Glomerular visceral epithelial cell (primary cell): ENCODE measurements around the gene SEC22A.

Source experiments
- DNase-seq: peaks from one replicate; pipeline ENCODE4 v3.0.0-alpha.2; 2016; ENCODE audit errors: extremely low spot score

Gene SEC22A

DNA sequence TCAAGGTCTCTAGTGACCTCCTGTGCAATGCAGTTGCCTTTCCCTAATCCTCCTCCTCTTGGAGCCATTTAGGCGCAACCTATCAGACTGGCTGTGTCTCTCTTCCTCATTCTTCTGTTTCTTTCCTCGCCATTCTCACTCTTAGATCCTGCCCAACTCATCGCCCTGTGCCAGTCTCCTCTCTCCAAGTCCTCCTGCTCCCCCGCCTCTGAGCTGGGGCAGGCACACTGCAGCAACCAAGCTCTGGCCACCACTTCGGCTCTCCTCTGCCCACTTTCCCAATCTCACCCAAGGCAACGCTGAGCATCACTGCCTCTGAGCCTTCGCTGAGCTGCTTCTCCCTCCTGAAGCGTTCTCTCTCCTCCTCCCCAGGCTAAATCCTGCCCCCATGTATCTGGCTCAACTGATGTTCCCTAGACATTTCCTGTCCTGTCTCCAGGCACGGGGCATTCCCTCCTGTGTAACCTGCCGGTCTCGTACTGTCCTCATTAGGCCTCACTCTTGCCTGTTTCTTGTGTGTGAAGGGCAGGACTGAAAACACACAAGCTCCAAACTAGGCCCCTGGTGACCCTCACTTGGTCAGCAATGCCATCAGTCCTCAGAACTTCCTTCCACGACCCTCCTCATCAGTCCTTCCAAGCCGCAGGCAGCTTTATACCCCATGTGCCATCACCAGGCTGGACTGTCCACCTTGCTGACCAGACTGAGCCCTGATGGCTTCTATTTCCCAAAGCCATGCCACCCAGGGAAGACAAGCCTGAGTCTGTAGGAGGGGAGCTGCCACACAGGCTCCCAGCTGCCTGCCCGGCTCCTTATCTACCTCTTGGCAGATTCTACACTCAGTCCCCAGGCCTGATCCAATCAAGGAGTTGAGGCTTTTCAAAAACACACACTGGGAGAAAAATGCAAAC is 85.6 kb downstream of the SEC22A start:
- DNase-seq = no peak

DNA sequence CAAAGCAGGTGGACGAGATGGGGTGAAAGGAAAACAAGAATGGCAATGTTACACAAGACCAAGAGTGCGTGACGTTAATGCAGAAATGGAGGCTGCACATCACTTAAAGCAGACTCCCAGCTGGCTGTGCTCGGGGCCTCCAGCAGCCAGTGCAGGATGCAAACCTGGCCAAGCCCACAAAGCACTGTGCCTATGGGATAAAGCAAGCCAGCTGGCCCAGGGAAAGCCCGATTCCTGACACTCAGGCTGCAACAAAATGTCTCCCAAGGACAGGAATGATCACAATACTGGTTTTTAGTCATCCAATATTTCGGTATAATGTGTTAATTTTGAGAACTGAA is 86.2 kb downstream of the SEC22A start:
- DNase-seq = no peak

DNA sequence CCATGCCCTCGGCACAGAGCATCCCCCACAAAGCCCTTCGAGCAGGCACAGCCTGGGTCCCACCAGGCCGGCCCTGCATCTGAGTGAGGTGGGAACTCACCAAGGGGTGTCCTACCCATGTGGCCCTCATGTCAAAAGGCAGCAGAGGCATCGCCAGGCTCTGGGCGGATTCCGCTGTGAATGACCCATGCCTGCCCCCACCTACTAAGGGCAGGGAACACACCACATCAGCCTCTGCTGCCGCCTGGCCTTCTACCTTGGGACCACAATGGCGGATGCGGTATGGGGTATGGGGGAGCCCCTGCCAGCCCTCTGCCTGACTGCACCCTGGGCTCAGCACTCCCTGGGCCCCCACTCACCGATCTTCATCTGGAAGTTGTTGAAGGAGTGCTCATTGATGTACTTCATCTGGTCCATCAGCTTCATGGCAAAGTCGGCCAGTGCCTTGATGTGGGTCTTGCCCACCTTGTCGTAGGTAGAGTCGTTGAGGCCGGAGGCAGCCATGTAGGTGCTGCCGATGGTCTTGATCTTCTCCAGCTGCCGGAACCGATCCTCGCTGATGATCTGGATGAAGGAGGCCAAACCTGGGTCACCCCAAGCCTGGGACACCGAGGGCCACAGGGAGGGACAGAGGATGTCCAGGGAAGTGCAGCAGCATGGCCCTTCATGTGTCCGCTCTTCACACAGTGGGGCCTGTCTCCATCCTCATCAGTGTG is 87.8 kb downstream of the SEC22A start:
- DNase-seq = no peak

DNA sequence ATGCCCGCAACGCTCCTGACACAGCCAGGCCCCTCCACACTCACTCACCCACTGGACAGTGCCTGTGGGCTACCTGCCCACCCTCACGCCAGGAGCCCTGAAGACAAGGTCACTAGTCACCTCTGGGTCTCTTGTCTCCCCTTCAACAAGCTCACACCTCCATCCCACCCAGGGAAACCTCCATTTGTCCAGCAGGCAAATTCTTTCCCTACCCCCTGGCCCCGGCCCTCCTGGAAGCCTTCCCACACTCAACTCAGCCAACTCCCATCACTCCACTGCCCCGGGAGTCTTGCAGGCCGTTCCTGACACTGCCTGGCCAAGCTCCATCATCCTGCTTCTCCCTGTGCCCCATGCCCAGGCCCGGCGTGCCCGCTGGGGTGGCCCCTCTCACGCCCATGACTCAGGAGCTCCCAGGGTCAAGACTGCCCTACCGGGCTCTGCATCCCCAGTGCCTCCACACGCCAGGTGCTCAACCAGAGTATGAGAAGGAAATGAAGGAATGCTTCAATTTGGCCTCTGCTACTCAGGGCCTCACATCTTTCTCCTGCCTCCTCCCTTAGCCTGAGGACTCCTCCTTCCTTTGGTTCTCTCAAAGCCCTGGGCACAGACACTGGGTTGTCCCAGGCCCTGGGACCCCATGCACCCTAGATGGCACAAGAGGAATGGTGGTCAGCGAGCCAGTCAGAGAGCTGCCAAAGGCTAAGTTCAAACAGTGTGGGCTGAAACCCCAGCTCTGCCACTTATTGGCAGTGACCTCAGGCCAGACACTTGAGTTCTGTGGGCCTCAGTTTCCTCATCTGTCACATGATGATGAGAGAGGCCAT is 88.6 kb downstream of the SEC22A start:
- no peak for DNase-seq

DNA sequence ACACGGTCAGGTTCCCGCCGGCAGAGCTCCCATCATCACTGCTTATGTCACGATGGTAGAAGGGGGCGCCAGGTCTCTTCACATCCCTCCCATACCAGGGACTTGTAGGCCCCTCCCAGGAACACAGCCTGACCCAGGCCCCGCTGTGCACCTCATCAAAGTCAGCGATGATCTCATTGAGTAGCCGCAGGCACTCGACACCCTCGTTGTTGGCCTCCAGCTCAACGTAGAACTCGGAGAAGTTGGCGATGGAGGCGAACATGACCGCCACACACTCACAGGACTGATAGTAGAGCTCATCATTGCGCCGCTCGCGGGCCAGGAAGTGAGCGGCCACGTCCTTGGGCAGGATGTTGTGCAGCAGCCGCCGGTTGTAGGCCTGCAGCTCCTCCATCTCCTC is 89.2 kb downstream of the SEC22A start:
- DNase-seq = no peak

DNA sequence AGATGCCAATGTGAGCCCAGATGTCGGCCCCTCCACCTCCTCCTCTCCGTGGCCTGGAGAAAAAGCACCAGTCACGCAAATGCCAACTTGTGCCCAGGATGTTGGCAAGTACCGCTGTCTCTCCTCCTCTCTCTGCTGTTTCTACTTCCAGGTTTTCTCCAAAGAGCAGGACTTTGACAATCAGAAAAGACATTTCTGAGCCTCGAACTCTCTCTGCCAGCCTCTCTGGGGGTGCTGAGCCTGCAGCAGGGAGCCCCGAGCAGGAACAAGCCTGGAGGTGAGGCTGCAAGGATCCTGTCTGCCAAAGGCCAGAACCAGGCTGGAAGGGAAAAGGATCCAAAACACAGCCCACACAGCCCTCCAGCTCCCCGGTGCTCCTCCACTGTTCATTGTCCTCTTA is 89.7 kb downstream of the SEC22A start:
- DNase-seq = no peak

DNA sequence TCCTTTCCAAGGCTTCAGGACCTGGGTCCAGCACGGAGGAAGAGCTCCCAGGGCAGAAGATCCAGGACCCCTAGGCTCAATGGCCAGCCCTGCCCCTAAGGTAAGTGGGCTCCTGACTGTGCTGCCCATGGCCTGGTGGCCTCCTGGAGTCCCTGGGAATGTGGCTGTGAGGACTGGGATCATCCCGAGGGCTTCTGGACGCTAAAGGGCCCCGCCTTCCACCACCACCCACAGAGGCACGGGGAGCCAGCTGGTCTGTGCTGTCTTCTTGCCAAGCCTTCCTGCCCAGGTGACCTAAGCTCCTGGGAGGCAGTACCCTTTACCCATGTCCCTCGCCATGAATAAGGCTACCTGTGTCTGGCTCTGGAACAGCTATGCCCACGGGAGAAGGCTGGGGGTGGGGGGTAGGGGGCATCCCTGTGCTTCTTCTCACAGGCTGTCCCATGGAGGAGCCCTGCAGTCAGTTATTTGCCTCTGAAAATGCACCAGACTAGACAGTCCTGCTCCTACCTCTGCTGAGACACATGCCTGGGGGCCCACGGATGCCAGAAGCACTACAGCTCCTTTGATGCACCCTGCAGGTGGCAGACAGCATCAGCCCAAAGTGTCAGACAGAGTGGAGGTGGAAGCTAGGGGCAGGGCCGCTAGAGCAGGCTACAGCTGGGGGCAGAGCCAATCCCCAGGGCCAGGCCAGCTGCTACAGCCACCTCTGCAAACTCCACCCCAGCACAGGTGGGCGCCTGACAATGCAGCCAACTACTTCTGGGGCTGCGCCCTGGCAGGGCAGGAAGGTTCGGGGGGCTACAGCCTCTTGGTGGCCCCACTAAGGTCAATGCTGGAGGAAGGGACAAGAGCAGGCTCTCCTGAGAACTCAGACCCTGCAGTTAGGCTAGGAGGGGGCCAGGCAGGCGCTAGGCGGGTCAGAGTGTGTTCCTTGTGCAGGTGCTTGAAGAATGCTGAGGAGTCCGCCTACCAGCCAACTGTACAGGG is 90.9 kb downstream of the SEC22A start:
- DNase-seq = no peak

DNA sequence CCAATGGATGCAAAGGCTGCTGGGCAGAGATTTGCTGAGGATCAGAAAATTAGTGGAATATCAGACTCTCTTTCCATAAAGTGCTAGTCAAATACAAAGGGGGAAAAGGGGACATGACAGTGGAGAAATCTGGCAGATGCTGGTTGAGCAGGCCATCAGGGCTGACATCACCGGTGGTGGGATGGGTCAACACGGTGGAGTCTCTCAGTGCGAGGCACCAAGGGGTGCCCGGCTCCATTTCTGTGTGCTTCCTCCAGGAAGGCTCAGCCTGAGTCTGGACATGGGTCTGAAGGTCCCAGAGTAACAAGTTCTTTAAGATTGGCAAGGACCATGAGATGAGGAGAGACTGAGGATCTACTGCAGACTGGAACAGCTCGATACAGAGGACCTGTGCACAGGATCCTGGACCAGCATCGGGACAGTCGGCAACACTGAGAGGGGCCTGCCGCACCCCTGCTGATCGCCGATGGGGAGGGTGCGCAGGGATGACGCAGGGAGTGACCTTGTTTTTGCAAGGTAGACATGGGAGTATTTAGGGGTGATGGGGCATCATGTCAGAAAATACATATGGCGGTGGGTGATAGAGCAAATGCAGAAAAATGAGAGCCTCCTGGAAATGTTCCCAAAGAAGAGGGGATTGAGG is 92.7 kb downstream of the SEC22A start:
- DNase-seq = no peak

DNA sequence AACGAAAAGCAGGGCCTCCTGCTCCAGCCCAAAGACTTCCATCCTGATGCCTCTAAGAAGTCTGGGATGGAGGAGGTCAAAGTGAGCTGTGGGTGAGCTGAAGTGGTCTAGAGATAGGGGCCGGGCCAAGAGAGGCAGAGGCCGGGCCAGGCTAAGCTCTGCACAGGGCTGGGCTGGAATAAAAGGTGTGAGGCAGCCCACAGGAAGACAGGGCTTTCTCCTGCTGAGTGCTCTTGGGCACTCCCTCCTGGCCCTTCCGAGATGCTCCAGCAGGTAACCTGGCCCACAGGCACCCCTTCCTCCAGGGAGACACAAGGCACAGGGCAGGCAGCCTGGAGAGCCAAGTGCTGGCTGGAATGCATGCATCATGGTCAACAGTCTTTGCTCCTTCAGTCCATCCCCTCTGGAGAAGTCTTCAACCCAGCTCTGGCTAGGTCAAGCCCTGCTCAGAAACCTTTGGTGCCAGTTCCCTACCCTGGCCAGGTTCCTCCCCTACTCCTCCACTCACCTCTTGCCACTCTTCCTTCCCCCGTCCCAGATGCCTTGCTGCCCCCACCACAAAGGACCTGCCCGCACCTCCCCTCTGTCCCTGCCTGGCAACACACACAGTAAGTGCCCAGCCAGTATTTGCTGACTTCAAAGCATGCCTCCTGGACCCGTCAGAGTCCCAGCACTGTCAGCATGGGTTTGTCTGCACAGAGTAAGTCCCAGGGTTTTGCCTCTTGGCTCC is 93.6 kb downstream of the SEC22A start:
- no peak for DNase-seq

DNA sequence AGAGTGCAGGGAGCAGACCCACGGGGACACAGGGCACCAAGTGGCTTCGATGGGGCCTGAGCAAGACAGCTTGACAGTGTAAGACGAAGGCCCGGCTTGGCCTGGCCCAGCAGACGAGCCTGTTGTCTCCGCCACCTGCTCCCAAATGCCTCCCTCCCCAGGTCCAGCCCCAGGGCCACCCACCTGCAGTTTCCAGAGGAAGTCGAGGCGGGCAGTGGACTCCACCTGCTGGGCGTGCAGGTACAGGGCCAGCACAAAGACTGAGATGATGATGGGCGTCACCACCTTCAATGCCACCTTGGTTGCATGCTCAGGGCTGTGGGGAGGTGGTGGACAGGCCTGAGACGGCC is 94.1 kb downstream of the SEC22A start:
- no peak for DNase-seq

DNA sequence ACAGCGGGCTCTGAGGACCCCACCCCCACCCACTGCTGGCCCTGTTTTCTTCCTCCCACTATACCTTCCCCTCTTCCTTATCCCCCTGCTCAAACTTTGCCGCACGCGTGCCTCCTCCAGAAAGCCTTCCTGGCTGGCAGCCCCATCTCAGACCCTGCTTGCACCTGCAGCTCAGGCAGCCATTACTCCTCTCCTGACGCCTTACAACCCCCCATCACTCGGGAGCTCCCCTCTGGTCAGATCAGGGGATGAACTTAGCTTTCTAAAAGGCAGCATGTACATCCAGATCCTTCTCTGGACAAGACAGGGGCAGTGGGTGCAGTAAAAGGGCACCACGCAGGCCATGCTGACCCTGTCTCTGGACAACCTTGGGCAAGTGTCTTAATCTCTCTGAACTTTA is 94.5 kb downstream of the SEC22A start:
- no peak for DNase-seq

DNA sequence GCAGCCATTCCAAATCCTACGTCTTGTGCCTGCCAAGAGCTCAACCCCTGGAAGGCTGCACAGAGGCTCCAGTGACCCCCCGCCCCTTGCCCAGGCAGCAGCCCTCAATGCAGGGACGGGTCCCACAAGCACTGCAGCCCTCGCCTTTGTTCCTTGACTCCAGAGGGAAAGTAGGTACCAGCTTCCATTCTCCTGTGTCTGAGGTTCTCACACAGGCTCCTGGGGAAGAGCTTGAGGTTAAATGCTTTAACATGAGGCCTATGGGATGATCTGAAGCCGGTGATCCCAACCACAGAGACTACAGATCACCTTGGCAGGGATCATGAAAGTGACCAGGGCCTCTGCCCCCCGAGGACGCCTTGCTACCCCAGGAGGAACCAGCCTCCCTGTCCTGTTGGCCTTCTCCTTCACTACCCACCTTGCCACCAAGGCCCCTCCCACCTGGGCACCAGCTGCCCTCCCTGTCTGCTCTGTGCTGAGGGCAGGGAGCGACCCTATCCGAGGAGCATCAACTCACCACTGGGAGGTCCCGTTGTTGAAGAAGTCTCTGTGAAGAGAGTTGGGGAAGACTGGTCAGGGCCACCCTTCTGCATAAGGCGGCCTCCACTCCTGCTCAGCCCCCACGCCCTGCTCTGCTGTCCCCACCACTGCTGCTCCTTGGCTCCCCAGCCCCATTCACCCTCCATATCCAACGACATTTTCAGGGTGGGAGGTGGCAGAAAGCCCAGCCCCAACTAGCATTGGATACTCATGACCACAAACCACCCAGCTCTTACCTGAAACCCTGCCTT is 95.3 kb downstream of the SEC22A start:
- DNase-seq = no peak

DNA sequence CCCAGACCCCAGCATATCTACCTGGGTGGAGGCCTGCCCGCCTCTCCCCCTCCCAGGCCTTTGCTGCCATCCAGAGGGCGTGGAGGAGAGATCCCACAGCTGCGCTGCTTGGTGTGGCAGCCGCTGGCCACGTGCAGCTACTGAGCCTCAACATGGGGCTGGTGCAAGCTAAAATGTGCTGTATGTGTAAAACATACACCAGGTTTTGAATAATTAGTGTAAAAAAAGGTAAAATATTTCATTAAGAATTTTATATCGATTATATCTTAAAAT is 95.8 kb downstream of the SEC22A start:
- no peak for DNase-seq

DNA sequence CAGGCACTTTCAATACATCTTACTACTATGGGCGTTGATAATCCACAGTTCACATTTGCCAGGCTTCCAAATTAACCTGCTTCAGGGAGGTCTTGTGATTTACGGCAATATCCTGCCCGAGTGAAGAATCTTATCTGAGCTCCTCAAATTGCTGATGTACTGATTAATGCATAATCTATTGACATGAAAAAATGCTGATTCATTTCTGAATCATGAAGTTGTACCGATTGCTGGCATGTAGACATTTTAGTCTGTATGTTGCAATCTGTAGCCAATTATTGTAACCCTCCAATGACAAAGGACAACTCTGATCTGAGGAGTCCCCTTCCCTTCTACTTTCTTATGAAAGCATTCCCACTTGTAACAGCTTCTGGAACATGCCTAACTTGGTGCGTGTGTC is 97.2 kb downstream of the SEC22A start:
- DNase-seq = no peak

DNA sequence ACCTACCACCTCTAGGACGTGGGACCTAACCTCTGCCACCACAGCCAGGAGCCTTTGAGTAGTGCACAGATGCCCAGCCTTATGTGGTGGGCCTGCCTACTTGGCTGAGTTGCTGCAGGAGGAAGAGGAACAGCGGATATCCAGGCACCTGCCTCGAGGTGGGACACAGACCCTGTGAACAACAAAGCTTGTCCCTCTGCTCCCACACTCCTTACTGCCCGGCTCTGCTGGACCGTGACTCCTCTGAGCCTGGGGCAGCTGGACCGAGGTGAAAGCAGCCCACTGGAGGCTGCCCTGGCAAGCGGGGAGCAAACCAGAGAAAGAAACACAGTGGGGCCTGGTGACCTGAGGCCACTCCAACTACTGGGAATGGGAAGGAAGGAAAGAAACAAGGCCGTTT is 97.8 kb downstream of the SEC22A start:
- DNase-seq = no peak

DNA sequence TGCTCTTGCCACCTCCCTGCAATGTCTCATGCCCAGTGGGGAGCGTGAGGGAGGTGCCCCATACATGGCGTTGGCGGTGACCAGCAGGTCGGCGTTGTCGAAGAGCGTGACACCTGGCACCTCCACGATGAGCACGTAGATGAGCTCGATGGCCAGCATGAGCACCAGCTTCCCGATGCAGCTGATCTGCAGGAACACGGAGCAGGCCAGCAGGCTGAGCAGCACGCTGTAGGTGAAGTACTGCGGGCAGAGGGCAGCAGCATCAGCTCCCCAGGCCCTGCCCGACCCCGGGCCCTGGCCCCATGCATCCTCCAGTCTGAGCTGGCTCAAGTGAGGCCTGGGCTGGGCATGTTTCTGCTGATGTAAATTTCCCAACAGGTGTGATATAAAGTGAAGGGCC is 98.3 kb downstream of the SEC22A start:
- no peak for DNase-seq

DNA sequence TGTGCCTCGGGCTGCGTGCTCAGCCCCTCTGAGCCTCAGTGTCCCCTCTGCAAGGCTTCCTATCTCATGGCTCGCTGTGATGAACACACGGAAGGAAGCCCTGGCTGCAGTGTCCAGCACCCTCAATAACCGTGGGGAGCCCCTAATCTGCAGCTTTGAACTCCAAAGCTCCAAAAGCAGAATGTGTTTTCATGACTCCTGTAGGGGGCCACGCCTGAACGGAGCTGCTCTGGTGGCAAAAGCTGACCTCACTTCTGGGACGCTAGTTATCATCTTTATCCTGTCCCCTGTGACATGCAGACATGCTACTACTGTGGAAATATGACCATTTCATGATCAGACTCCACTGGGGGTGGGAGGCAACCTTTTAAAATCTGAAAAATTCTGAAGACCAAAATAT is 98.8 kb downstream of the SEC22A start:
- no peak for DNase-seq

DNA sequence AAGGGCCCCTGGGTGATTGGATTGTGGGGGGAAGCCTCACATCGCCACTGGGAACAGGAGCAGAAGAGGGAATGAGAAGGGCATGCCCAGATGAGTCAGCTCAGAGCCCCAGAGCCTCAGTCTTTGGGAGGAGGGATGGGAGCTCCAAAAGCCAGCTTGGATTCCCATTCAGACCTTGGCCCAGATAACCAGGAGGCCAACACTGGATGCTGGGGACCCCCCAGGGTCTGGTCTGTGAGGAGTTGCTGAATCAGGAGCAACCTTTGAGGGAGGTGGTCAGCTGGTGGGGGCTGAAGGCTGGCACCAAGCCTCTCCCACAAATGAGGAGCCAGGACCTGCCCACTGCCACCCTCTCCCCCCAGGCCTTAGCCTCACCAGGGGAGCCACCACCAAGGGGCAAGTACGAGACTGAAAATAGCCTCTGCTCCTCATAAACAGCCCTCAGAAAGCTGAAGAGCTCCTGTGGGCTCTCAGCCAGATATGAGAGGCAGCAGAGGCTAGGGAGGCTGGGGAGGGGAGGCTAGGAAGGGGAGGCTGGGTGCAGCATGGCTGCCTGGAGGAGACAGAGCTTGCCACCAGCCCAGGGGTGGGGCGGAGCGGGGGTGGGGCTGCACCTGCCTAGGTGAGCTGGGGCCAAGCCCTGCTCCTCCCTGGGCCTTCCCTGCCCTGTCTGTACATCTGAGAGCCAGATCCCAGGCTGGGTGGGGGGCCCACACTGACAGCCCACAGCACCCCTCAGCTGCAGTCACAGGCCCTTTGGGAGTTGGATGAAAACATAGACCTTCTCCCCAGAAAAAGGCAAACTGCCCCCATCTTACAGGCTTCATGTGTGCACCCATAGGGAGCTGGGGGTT is 99.8 kb downstream of the SEC22A start:
- DNase-seq = no peak

DNA sequence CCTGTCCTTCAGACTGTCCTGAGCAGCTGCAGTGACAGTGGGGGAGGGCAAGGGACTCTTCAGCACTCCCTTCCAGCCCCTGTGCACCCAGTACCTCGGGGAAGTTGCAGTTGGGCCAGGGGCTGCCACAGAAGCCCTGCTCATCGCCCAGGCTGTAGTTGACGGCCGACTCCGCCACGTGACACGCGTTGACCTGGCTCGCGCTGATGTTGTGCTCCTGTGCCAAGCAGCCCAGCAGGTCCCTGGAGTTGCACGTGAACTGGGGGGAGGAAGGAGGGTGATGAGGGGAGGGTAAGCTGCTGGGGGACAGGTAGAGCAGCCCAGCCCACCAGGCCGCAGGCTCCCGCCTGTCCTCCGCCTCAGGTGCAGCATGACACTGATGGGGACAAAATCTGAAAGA is 101.2 kb downstream of the SEC22A start:
- no peak for DNase-seq
